GM12878 (cell line): Measurements from ENCODE around the gene CAMK2A. TPM values are rescaled to one million over a fixed set of nuclear protein-coding genes. Genes with fewer than 3 reads are reported as not detected.

Source experiments
- ATAC-seq: fragments of 200-7000 bp; cut with Tn5 transposase; 3 replicates; pipeline ENCODE4 v1.9.1; 2020; ENCODE audit warnings: mild to moderate bottlenecking, moderate library complexity
- BruUV-seq: library from RNA; stranded (reverse); fragments of 400-500 nt; replicated peaks from 2 replicates; lab custom pipeline; 2021; lab: Mats Ljungman, UMichigan
- CTCF ChIA-PET: fragments of 300-600 bp; sonication (Branson Sonifier 250); formaldehyde crosslinking; extraction: SDS; loops from one replicate; lab custom pipeline; 2021; ENCODE audit warnings: inconsistent platforms; lab: Yijun Ruan, JAX
- POLR2A ChIA-PET: fragments of 350-600 bp; formaldehyde crosslinking; extraction: SDS; loops from one replicate; lab custom pipeline; 2021; ENCODE audit warnings: inconsistent platforms; lab: Charles Lee
- RAD21 ChIA-PET: fragments of 300-600 bp; sonication (Branson Sonifier 250); formaldehyde crosslinking; loops from one replicate; lab custom pipeline; 2023; ENCODE audit warnings: antibody characterized with exemption; ENCODE audit not compliant: unreplicated experiment; lab: Charles Lee
- SMC1A ChIA-PET: fragments of 300-600 bp; sonication (Branson Sonifier 250); formaldehyde crosslinking; loops from one replicate; lab custom pipeline; 2023; ENCODE audit not compliant: unreplicated experiment, uncharacterized antibody; lab: Charles Lee
- DNase-seq: peaks from one replicate; pipeline ENCODE4 v3.0.0-alpha.2; 2011; ENCODE audit warnings: low read depth, low spot score
- FAIRE-seq: peaks from 3 replicates; lab custom pipeline; 2011; peaks lifted over from hg19 to GRCh38; lab: Jason Lieb, UNC
- H2AFZ ChIP-seq: 2 replicates; pipeline ENCODE4 v1.6.0; 2011; ENCODE audit warnings: low read depth, low read length, control low read depth; ENCODE audit not compliant: control insufficient read depth
- H3K27ac ChIP-seq: 2 replicates; pipeline ENCODE4 v1.5.1; 2011; ENCODE audit warnings: control low read depth; ENCODE audit not compliant: control insufficient read depth, insufficient read depth
- H3K27me3 ChIP-seq, 2 experiments: replicated peaks in 1 of 2; 2 replicates each; pipeline versions ENCODE4 v1.6.0 to v1.6.1; 2011; ENCODE audit warnings: low read length in 1 of 2; ENCODE audit not compliant: control insufficient read depth in 2 of 2, insufficient read depth in 2 of 2
- H3K36me3 ChIP-seq, 2 experiments: 2 replicates each; pipeline ENCODE4 v1.5.1; 2011; ENCODE audit warnings: low read length in 1 of 2; ENCODE audit not compliant: control insufficient read depth in 2 of 2, insufficient read depth in 2 of 2
- H3K4me1 ChIP-seq: 2 replicates; pipeline ENCODE4 v1.6.1; 2011; ENCODE audit warnings: mild to moderate bottlenecking, low read length, moderate library complexity, mixed read lengths; ENCODE audit not compliant: control insufficient read depth, insufficient read depth
- H3K4me2 ChIP-seq: 2 replicates; pipeline ENCODE4 v1.6.0; 2011; ENCODE audit warnings: control low read depth; ENCODE audit not compliant: control insufficient read depth, insufficient read depth
- H3K4me3 ChIP-seq: fragments of 200-600 bp; sonication (generic); 2 replicates; pipeline ENCODE4 v1.5.1; 2016
- H3K79me2 ChIP-seq: 2 replicates; pipeline ENCODE4 v1.6.0; 2011; ENCODE audit warnings: low read length; ENCODE audit not compliant: control insufficient read depth, insufficient read depth
- H3K9ac ChIP-seq: 2 replicates; pipeline ENCODE4 v1.8.0; 2011; ENCODE audit warnings: low read length, control low read depth, mixed read lengths; ENCODE audit not compliant: control insufficient read depth, insufficient read depth
- H3K9me3 ChIP-seq: replicated peaks from 3 replicates; pipeline ENCODE4 v1.5.1; 2011; ENCODE audit warnings: mild to moderate bottlenecking, low read length; ENCODE audit not compliant: control insufficient read depth, insufficient read depth
- H4K20me1 ChIP-seq: 2 replicates; pipeline ENCODE4 v1.6.0; 2011; ENCODE audit not compliant: control insufficient read depth, insufficient read depth
- BACH1 ChIP-seq: fragments of 450-650 bp; IDR thresholded peaks from 2 replicates; pipeline ENCODE4 v1.6.1; 2017; ENCODE audit warnings: mild to moderate bottlenecking, borderline replicate concordance
- CREB1 ChIP-seq: IDR thresholded peaks from 2 replicates; pipeline ENCODE4 v1.6.1; 2012; ENCODE audit warnings: low read depth, mild to moderate bottlenecking, inconsistent platforms
- EZH2 ChIP-seq: IDR thresholded peaks from 2 replicates; pipeline ENCODE4 v1.6.1; 2012; ENCODE audit warnings: low read depth, mild to moderate bottlenecking, control low read depth, inconsistent platforms, low read length, borderline replicate concordance; ENCODE audit not compliant: control insufficient read depth
- IRF4 ChIP-seq: IDR thresholded peaks from 2 replicates; pipeline ENCODE4 v1.6.1; 2011; ENCODE audit warnings: low read depth, low read length
- NFXL1 ChIP-seq: fragments of 450-650 bp; IDR thresholded peaks from 2 replicates; pipeline ENCODE4 v1.6.1; 2017; ENCODE audit warnings: antibody characterized with exemption, mild to moderate bottlenecking, borderline replicate concordance
- POLR2AphosphoS2 ChIP-seq: IDR thresholded peaks from 2 replicates; pipeline ENCODE4 v1.6.1; 2011; ENCODE audit warnings: low read depth, mild to moderate bottlenecking, low read length, improper control_type of control experiment, moderate library complexity
- POU2F2 ChIP-seq: IDR thresholded peaks from 3 replicates; pipeline ENCODE4 v1.6.1; 2011; ENCODE audit warnings: low read depth, mild to moderate bottlenecking, low read length, borderline replicate concordance
- SIX5 ChIP-seq: IDR thresholded peaks from 2 replicates; pipeline ENCODE4 v1.6.1; 2011; ENCODE audit warnings: mild to moderate bottlenecking, low read depth, low read length, moderate library complexity; ENCODE audit not compliant: severe bottlenecking
- SRF ChIP-seq, 2 experiments: IDR thresholded peaks; 2 replicates each; pipeline ENCODE4 v1.6.1; 2011; ENCODE audit warnings: low read depth in 2 of 2, low read length in 2 of 2, mild to moderate bottlenecking in 1 of 2, moderate library complexity in 1 of 2
- TARDBP ChIP-seq: IDR thresholded peaks from 2 replicates; pipeline ENCODE4 v1.6.1; 2016; ENCODE audit warnings: borderline replicate concordance
- YY1 ChIP-seq: IDR thresholded peaks from 2 replicates; pipeline ENCODE4 v1.6.1; 2011; ENCODE audit warnings: low read depth, mild to moderate bottlenecking, low read length
- ZNF384 ChIP-seq: IDR thresholded peaks from 2 replicates; pipeline ENCODE4 v1.6.1; 2012; ENCODE audit warnings: low read depth, mild to moderate bottlenecking, low read length, improper control_type of control experiment, borderline replicate concordance
- WGBS: methylation state at CpG from one replicate; pipeline ENCODE4 v1.1.6; 2016; ENCODE audit warnings: low lambda C conversion rate; ENCODE audit not compliant: insufficient replicate concordance, insufficient coverage; ENCODE audit errors: missing lambda C conversion rate; 5-methylcytosine and 5-hydroxymethylcytosine counted together
- in situ Hi-C: fragments of 300-500 bp; cut with MboI; formaldehyde crosslinking; loops from 9 replicates; pipeline ENCODE4 v1.14.3; 2018; ENCODE audit warnings: mixed read lengths
- intact Hi-C: fragments of 100-400 bp; cut with micrococcal nuclease; formaldehyde crosslinking; loops from one replicate; pipeline ENCODE4 v1.14.2; 2022; ENCODE audit not compliant: unreplicated experiment
- polyA plus RNA-seq, 11 experiments: library from polyadenylated mRNA; depleted of rRNA in 4 of 11; unstranded in 6 of 11; stranded (reverse) in 5 of 11; fragments of >200 nt; fragmentation: Nextera tagmentation in 4 of 11; fragmentation: Illumina TruSeq in 1 of 11; extraction: Ambion mirVana in 4 of 11; extraction: Trizol in 1 of 11; gene quantifications; 1 replicate in 1 of 11; 2 replicates in 10 of 11; pipeline versions ENCODE4 v1.2.1 to v1.2.3, GENCODE V29; 2011 to 2016; ENCODE audit warnings: inconsistent platforms in 2 of 11, missing spikeins in 2 of 11, low read depth in 1 of 11
- total RNA-seq, 4 experiments: library from RNA; depleted of rRNA in 3 of 4; stranded (reverse); fragments of >200 nt in 3 of 4; fragmentation: Illumina TruSeq in 1 of 4; extraction: Trizol in 1 of 4; gene quantifications; 2 replicates each; pipeline versions ENCODE4 v1.2.1 to v1.2.3, GENCODE V29; 2013 to 2021
- TF ChIP-seq, protein P1 (sequence below): fragments of 450-650 bp; IDR thresholded peaks from 2 replicates; pipeline ENCODE4 v1.6.1; 2017; ENCODE audit warnings: mild to moderate bottlenecking
- TF ChIP-seq, protein P2 (sequence below): IDR thresholded peaks from 2 replicates; pipeline ENCODE4 v1.6.1; 2012; ENCODE audit warnings: low read depth, low read length, improper control_type of control experiment

CAMK2A gene
- total and polyA plus RNA-seq, 10 of the 15 experiments (the other 5 are each of a cell fraction or from before 2014, with no cell fraction given) = 0.11 TPM; not detected in 9

DNA sequence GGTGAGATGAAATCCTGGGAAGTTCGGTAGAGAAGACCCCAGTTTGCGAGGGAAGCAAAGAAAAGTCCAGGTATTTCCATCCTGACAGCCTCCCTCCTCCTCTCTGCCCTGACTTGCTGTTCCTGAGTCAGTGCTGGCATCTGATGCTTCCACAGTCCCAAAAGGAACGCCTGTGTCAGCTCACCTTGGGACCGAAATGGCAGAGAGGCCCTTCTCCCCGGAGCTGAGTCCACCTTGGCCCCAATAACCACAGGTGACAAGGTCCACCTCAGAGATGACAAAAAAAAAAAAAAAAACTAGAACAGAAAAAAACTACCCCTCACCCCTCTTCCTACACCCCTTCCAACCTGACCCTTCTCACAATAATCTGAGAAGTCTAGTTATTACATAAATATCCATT lies 68.1 kb downstream of the CAMK2A start:
- in situ Hi-C loops = loop anchor here (5.0 to 10.0 kb wide), 2 partner anchors 94 to 587 kb away; no protein-coding TSS in a partner anchor
- H2AFZ ChIP-seq = no peak overlapping the region
- no peaks in the 10 kb centered on the region for H4K20me1 ChIP-seq
- H3K9ac ChIP-seq = no peak overlapping the region
- DNase-seq (no peak), FAIRE-seq (no peak), ATAC-seq (no peak)
- RAD21 ChIA-PET = no interaction called here
- no peaks in the 10 kb centered on the region for H3K9me3 ChIP-seq
- POLR2A ChIA-PET = interaction anchor here (0.6 kb wide), 1 partner anchor 189 kb away, joined by 4 read pairs; no protein-coding TSS in a partner anchor
- CTCF ChIA-PET = no interaction called here
- H3K4me1 ChIP-seq = no peaks in the 10 kb centered on the region
- no peaks in the 10 kb centered on the region for H3K36me3 ChIP-seq
- no peak overlapping the region for H3K4me3 ChIP-seq
- 25% methylated on average over 5 of the region's 5 CpGs for WGBS
- H3K27ac ChIP-seq = no peak overlapping the region
- no TSS peak for BruUV-seq
- TF ChIP-seq SIX5 (no peak), BACH1 (no peak), POU2F2 (no peak), ZNF384 (no peak), POLR2AphosphoS2 (no peak), SRF (IDR thresholded peaks at IDR 0.05; ENCODE audit: low read depth in 2 of 2, low read length in 2 of 2) (no peak), TARDBP (no peak), NFXL1 (no peak), IRF4 (no peak), CREB1 (no peak), YY1 (no peak), EZH2 (no peak)
- TF ChIP-seq, protein P1, sequence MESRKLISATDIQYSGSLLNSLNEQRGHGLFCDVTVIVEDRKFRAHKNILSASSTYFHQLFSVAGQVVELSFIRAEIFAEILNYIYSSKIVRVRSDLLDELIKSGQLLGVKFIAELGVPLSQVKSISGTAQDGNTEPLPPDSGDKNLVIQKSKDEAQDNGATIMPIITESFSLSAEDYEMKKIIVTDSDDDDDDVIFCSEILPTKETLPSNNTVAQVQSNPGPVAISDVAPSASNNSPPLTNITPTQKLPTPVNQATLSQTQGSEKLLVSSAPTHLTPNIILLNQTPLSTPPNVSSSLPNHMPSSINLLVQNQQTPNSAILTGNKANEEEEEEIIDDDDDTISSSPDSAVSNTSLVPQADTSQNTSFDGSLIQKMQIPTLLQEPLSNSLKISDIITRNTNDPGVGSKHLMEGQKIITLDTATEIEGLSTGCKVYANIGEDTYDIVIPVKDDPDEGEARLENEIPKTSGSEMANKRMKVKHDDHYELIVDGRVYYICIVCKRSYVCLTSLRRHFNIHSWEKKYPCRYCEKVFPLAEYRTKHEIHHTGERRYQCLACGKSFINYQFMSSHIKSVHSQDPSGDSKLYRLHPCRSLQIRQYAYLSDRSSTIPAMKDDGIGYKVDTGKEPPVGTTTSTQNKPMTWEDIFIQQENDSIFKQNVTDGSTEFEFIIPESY = no peak
- TF ChIP-seq, protein P2, sequence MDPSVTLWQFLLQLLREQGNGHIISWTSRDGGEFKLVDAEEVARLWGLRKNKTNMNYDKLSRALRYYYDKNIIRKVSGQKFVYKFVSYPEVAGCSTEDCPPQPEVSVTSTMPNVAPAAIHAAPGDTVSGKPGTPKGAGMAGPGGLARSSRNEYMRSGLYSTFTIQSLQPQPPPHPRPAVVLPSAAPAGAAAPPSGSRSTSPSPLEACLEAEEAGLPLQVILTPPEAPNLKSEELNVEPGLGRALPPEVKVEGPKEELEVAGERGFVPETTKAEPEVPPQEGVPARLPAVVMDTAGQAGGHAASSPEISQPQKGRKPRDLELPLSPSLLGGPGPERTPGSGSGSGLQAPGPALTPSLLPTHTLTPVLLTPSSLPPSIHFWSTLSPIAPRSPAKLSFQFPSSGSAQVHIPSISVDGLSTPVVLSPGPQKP = no peak
- no peak overlapping the region for H3K4me2 ChIP-seq
- peaks cover 2 to 4% of the 10 kb centered on the region in 2 experiments; a peak in 3 of 4 replicates for H3K27me3 ChIP-seq
- intact Hi-C loops = no loop called here
- H3K79me2 ChIP-seq = no peaks in the 10 kb centered on the region
- SMC1A ChIA-PET = no interaction called here
